HG02938 (cell line): Measurements from ENCODE around the gene PKMYT1.

Experiments
- ATAC-seq: cut with Tn5 transposase; IDR thresholded peaks from one replicate; pipeline ENCODE4 v1.9.1; 2021; ENCODE audit warnings: mild to moderate bottlenecking, moderate library complexity; ENCODE audit not compliant: unreplicated experiment

PKMYT1 gene

GRCh38 chr16:3019594-3020246 is 39.5 kb upstream of the PKMYT1 start:
- no peak for ATAC-seq

- no peak for ATAC-seq
Observed at GRCh38 chr16:3017794-3018506, 37.7 kb upstream of the PKMYT1 start, which contains the start of gene CLDN6. Gene CLDN6 (minus strand): TSS chr16:3018183. CDS start chr16:3016021, 2,162 bp downstream.

- no peak for ATAC-seq
Observed at GRCh38 chr16:3017344-3017743, 37.1 kb upstream of the PKMYT1 start.

GRCh38 chr16:3015865-3016521 is 35.7 kb upstream of the PKMYT1 start:
- no peak for ATAC-seq

- ATAC-seq = no peak
Observed at GRCh38 chr16:3014971-3015370, 34.7 kb upstream of the PKMYT1 start.

- no peak for ATAC-seq
Observed at GRCh38 chr16:3013998-3014690, 33.9 kb upstream of the PKMYT1 start.

GRCh38 chr16:3013491-3013951 is 33.3 kb upstream of the PKMYT1 start:
- ATAC-seq = no peak

- no peak for ATAC-seq
Observed at GRCh38 chr16:3012828-3013420, 32.7 kb upstream of the PKMYT1 start, which contains the start of gene CLDN9. Gene CLDN9 (plus strand): TSS chr16:3012923. CDS start chr16:3013363, 440 bp downstream.

- no peak for ATAC-seq
Observed at GRCh38 chr16:3012246-3012645, 32.0 kb upstream of the PKMYT1 start.

GRCh38 chr16:3010510-3010909 is 30.3 kb upstream of the PKMYT1 start:
- no peak for ATAC-seq

- ATAC-seq = no peak
Observed at GRCh38 chr16:3009568-3010390, 29.5 kb upstream of the PKMYT1 start.

GRCh38 chr16:3008690-3009037 is 28.4 kb upstream of the PKMYT1 start:
- no peak for ATAC-seq

- ATAC-seq = no peak
Observed at GRCh38 chr16:3007957-3008689, 27.9 kb upstream of the PKMYT1 start.

GRCh38 chr16:3007059-3007956 is 27.1 kb upstream of the PKMYT1 start:
- no peak for ATAC-seq

GRCh38 chr16:3004781-3005284 is 24.6 kb upstream of the PKMYT1 start:
- ATAC-seq = no peak

GRCh38 chr16:3004319-3004718 is 24.1 kb upstream of the PKMYT1 start:
- ATAC-seq = no peak

GRCh38 chr16:3003582-3004270 is 23.5 kb upstream of the PKMYT1 start:
- peak; percentile 93 for ATAC-seq

GRCh38 chr16:3001316-3001715 is 21.1 kb upstream of the PKMYT1 start:
- no peak for ATAC-seq
